Measurements from ENCODE around the gene KLHL33. TPM values are rescaled to one million over a fixed set of nuclear protein-coding genes. Genes with fewer than 3 reads are reported as not detected.

KLHL33 gene
- total RNA-seq, 1 experiment from 2014 or later: not detected

DNA sequence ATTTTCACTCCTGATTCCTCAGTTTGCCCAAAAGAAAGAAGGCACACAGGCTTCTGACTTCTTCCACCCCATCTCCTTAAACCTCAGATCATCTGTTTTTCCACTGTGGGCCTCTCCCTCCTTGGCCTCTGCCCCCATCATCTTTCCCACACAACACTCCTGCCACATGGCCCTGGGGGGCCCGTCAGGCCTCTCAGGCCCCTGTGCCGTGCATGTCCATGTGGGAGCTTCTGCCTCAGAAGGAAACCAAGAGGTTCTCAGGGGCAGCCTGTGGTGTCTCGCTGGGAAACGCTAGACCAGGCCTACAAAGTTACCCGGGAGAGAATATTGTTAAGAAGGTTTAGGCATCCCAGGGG lies 8.0 kb downstream of the KLHL33 start:
- intact Hi-C loops (cut with micrococcal nuclease; ENCODE audit: unreplicated experiment): no loop called here
- no peak for ATAC-seq
- no peak for DNase-seq (ENCODE audit: low read depth, low spot score)
- TF ChIP-seq, protein P1, sequence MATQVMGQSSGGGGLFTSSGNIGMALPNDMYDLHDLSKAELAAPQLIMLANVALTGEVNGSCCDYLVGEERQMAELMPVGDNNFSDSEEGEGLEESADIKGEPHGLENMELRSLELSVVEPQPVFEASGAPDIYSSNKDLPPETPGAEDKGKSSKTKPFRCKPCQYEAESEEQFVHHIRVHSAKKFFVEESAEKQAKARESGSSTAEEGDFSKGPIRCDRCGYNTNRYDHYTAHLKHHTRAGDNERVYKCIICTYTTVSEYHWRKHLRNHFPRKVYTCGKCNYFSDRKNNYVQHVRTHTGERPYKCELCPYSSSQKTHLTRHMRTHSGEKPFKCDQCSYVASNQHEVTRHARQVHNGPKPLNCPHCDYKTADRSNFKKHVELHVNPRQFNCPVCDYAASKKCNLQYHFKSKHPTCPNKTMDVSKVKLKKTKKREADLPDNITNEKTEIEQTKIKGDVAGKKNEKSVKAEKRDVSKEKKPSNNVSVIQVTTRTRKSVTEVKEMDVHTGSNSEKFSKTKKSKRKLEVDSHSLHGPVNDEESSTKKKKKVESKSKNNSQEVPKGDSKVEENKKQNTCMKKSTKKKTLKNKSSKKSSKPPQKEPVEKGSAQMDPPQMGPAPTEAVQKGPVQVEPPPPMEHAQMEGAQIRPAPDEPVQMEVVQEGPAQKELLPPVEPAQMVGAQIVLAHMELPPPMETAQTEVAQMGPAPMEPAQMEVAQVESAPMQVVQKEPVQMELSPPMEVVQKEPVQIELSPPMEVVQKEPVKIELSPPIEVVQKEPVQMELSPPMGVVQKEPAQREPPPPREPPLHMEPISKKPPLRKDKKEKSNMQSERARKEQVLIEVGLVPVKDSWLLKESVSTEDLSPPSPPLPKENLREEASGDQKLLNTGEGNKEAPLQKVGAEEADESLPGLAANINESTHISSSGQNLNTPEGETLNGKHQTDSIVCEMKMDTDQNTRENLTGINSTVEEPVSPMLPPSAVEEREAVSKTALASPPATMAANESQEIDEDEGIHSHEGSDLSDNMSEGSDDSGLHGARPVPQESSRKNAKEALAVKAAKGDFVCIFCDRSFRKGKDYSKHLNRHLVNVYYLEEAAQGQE (IDR thresholded peaks at IDR 0.05; ENCODE audit: insufficient read depth in 1 of 2, low read depth in 2 of 2, low read length in 1 of 2): no peak
- no peak for TF ChIP-seq TCF7L2 (IDR thresholded peaks at IDR 0.05; ENCODE audit: low read depth, low read length)
- TF ChIP-seq POLR2AphosphoS5 (IDR thresholded peaks at IDR 0.05; ENCODE audit: low read depth, low read length): no peak
- TF ChIP-seq, protein P2, sequence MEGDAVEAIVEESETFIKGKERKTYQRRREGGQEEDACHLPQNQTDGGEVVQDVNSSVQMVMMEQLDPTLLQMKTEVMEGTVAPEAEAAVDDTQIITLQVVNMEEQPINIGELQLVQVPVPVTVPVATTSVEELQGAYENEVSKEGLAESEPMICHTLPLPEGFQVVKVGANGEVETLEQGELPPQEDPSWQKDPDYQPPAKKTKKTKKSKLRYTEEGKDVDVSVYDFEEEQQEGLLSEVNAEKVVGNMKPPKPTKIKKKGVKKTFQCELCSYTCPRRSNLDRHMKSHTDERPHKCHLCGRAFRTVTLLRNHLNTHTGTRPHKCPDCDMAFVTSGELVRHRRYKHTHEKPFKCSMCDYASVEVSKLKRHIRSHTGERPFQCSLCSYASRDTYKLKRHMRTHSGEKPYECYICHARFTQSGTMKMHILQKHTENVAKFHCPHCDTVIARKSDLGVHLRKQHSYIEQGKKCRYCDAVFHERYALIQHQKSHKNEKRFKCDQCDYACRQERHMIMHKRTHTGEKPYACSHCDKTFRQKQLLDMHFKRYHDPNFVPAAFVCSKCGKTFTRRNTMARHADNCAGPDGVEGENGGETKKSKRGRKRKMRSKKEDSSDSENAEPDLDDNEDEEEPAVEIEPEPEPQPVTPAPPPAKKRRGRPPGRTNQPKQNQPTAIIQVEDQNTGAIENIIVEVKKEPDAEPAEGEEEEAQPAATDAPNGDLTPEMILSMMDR (IDR thresholded peaks at IDR 0.05): no peak
- no peak for TF ChIP-seq SIN3A (IDR thresholded peaks at IDR 0.05; ENCODE audit: borderline replicate concordance, insufficient read depth, low read depth, low read length)
- Histone ChIP-seq H3K27ac (ENCODE audit: low read length) (no peak overlapping the region), H3K27me3 (ENCODE audit: control insufficient read depth, insufficient read depth, low read length) (no peaks in the 10 kb centered on the region), H3K4me3 (ENCODE audit: low read depth in 2 of 2, low read length in 2 of 2) (no peak overlapping the region), H3K9me3 (ENCODE audit: control insufficient read depth, insufficient read depth, low read depth, low read length) (no peaks in the 10 kb centered on the region), H3K4me1 (ENCODE audit: control insufficient read depth, insufficient read depth, low read length) (no peaks in the 10 kb centered on the region), H3K36me3 (ENCODE audit: control insufficient read depth, insufficient read depth, low read length) (no peaks in the 10 kb centered on the region)
- POLR2A ChIA-PET: no interaction called here
- no TSS peak for BruUV-seq (replicated peaks)
- in situ Hi-C loops (cut with HindIII; ENCODE audit: low pct_unique_long_range_greater_than_20kb, low sequenced_read_pairs): no loop called here
- CTCF ChIA-PET: no interaction called here

DNA sequence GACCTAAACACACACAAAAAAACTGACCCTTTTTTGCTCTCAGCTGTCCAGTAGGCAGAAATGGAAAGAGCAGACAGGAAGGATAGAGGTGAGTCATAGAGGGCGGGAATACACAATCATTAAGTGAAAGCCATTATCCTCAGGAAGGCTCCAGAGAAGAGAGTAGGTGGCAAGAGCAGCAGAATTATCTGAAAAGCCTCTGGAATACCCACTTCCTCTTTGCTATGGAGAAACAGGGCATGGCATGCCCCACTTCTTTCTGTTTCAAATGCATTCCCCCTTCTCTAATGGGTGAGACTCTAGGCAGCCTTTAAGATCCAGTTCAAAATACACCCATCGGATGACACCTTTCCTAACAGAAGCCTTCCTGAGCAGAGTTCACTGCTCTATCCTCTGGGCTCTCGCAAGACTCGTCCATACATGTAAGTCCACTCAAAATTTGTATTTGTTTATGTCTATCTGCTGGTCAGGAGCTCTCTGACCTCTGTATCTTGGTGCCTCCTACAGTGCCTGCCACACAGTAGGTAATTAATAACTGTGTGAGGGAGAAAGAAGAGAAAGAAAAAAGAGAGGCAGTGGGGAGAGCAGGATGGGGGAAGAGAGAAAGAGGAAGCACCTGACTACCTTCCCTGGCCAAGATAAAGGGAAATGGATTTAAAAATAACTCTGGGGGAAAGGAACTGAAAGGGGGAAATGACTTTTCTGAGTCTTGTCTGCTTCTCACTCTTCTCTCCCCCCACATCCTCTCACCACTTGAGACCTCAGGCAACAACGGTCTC lies 8.5 kb downstream of the KLHL33 start:
- intact Hi-C loops (cut with micrococcal nuclease; ENCODE audit: unreplicated experiment) (no loop called here), in situ Hi-C loops (cut with HindIII; ENCODE audit: low pct_unique_long_range_greater_than_20kb, low sequenced_read_pairs) (no loop called here)
- DNase-seq (ENCODE audit: low read depth, low spot score) (no peak), ATAC-seq (no peak)
- H3K9me3 ChIP-seq (ENCODE audit: control insufficient read depth, insufficient read depth, low read depth, low read length): no peaks in the 10 kb centered on the region
- POLR2A ChIA-PET: no interaction called here
- H3K27me3 ChIP-seq (ENCODE audit: control insufficient read depth, insufficient read depth, low read length): no peaks in the 10 kb centered on the region
- H3K27ac ChIP-seq (ENCODE audit: low read length): no peak overlapping the region
- no peaks in the 10 kb centered on the region for H3K4me1 ChIP-seq (ENCODE audit: control insufficient read depth, insufficient read depth, low read length)
- H3K36me3 ChIP-seq (ENCODE audit: control insufficient read depth, insufficient read depth, low read length): no peaks in the 10 kb centered on the region
- BruUV-seq (replicated peaks): no TSS peak
- CTCF ChIA-PET: no interaction called here
- TF ChIP-seq, protein P2 (IDR thresholded peaks at IDR 0.05): no peak
- TF ChIP-seq, protein P1 (IDR thresholded peaks at IDR 0.05; ENCODE audit: insufficient read depth in 1 of 2, low read depth in 2 of 2, low read length in 1 of 2): no peak
- TF ChIP-seq POLR2AphosphoS5 (IDR thresholded peaks at IDR 0.05; ENCODE audit: low read depth, low read length) (no peak), SIN3A (IDR thresholded peaks at IDR 0.05; ENCODE audit: borderline replicate concordance, insufficient read depth, low read depth, low read length) (no peak), TCF7L2 (IDR thresholded peaks at IDR 0.05; ENCODE audit: low read depth, low read length) (no peak)
- no peak overlapping the region for H3K4me3 ChIP-seq (ENCODE audit: low read depth in 2 of 2, low read length in 2 of 2)

Measured in Panc1 (cell line).